ENCODE data around the gene DNAH14.
"Not testable (repeated sequence)": the region's sequence is repeated elsewhere in the genome, so short reads cannot be mapped to it uniquely, and the experiment has no call there.

The DNAH14 gene

GRCh38 chr1:225158291-225158690, 228.8 kb downstream of the DNAH14 start:
- FAIRE-seq: no peak

DNA sequence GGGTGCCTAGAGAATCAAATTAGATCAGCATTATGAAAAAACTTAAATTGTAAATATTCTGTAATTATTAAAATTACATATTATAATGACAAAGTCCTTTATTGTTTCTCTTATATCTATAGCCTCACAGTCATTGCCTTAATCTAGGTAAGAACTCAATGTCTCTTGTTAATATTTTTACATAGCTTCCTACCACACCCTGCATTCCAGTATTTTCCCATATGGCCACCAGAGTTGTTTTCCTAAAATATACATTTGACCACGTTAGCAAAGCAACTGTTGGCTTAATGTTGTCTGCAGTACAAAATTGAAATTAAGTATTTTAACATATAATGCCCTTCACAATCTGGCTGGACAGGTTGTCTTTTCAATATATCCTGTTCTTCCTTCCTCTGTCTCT, 230.3 kb downstream of the DNAH14 start:
- FAIRE-seq: peak; percentile 13

DNA sequence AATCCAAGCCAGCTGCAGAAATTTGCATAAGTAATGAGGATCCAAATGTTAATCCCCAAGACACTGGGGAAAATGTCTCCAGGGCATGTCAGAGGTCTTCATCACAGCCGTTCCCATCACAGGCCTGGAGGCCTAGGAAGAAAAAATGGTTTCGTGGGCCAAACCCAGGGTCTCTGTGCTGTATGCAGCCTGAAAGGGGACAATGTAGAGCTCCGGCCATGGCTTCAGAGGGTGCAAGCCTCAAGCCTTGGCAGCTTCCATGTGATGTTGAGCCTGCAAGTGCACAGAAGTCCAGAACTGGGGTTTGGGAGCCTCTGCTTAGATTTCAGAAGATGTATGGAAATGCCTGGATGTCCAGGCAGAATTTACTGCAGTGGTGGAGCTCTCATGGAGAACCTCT, 247.9 kb downstream of the DNAH14 start:
- not testable (repeated sequence) for FAIRE-seq

DNA sequence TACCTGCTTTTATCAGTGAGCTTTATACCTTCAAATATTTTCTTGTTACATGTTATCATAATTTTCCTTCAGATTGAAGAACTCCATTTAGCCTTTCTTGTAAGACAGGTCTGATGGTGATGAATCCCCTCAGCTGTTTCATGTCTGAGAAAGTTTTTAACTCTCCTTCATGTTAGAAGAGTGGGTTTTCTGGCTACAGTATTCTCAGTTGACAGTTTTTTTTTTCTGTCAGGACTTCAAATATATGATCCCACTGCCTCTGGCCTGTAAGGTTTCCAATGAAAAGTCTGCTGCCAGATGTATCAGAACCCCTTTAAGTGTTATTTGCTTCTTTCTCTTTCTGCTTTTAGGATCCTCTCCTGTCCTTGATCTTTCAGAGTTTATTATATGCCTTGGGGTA, 250.2 kb downstream of the DNAH14 start:
- FAIRE-seq: no peak

DNA sequence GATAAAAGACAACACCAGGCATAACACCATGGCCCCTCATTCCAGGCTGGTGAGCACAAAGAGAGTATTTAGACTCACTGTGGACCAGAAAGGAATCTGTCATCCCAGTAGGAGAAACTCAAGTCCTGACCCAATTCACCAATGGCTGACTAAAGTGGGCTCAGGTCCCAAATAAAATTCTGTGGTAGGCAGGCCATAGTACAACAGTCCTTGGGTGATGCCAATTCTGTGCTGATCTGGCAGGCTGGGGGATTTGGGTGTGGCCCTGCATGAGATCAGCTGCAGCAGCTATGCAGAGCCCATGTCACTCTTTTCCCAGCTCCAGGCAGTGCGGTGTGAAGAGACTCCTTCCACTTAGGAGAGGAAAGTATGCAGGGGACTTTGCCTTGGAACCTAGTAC, 253.2 kb downstream of the DNAH14 start:
- FAIRE-seq: no peak

GRCh38 chr1:225191199-225191753, 261.8 kb downstream of the DNAH14 start:
- no peak for FAIRE-seq

GRCh38 chr1:225201447-225201846, 272.0 kb downstream of the DNAH14 start:
- no peak for FAIRE-seq

GRCh38 chr1:225207791-225208190, 278.3 kb downstream of the DNAH14 start:
- no peak for FAIRE-seq

GRCh38 chr1:225209153-225209552, 279.7 kb downstream of the DNAH14 start:
- FAIRE-seq: no peak

DNA sequence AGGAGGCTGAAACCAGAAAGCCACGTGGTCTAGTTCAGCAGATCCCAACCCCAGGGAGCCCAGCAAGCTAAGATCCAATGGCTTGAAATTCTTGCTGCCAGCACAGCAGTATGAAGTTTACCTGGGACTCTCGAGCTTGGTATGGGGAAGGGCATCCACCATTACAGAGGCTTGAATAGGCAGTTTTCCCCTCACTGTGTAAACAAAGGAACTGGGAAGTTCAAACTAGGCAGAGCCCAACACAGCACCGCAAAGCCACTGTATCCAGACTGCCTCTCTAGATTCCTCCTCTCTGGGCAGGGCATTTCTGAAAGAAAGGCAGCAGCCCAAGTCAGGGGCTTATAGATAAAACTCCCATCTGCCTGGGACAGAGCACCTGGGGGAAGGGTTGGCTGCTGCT, 280.7 kb downstream of the DNAH14 start:
- not testable (repeated sequence) for FAIRE-seq

DNA sequence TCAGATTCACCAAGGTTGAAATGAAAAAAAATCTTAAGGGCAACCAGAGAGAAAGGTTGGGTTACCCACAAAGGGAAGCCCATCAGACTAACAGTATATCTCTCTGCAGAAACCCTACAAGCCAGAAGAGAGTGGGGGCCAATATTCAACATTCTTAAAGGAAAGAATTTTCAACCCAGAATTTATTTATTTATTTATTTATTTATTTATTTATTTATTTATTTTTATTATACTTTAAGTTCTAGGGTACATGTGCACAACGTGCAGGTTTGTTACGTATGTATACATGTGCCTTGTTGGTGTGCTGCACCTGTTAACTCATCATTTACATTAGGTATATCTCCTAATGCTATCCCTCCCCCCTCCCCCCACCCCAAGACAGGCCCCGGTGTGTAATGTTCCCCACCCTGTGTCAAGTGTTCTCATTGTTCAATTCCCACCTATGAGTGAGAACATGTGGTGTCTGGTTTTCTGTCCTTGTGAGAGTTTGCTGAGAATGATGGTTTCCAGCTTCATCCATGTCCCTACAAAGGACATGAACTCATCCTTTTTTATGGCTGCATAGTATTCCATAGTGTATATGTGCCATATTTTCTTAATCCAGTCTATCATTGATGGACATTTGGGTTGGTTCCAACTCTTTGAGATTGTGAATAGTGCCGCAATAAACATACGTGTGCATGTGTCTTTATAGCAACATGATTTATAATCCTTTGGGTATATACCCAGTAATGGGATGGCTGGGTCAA, 282.4 kb downstream of the DNAH14 start:
- not testable (repeated sequence) for FAIRE-seq

DNA sequence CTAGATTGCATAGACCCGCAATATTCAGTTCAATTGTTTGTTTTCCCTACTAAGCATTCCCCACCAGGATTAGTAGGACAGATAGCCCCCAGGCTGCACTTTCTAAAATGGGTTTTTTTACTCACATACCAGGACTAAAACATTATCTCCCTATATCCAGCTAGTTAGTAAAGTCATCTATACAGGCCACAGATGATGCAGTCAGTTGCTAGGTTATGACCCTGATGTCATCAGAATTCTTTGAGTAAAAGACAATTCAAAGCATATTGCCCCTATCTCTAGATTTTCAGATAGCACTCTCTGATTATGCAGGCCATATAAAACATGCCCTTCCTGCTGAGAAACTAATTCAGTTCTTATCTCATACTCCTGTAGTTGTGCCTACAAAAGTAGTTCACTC, 294.8 kb downstream of the DNAH14 start:
- no peak for FAIRE-seq

GRCh38 chr1:225225681-225226080, 296.2 kb downstream of the DNAH14 start:
- no peak for FAIRE-seq

GRCh38 chr1:225228871-225229303, 299.4 kb downstream of the DNAH14 start:
- FAIRE-seq: no peak

GRCh38 chr1:225229429-225229828, 300.0 kb downstream of the DNAH14 start:
- not testable (repeated sequence) for FAIRE-seq

- FAIRE-seq: no peak
Observed at GRCh38 chr1:225230483-225230882, 301.0 kb downstream of the DNAH14 start.

DNA sequence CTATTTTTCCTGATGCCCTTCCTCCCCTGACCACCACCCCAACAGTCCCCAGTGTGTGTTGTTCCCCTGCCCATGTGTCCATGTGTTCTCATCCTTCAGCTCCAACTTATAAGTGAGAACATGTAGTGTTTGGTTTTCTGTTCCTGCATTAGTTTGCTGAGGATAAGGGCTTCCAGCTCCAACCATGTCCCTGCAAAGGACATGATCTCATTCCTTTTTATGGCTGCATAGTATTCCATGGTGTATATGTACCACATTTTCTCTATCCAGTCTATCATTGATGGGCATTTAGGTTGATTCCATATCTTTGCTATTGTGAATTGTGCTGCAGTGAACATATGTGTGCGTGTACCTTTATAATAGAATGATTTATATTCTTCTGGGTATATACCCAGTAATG, 303.5 kb downstream of the DNAH14 start:
- FAIRE-seq: not testable (repeated sequence)

- no peak for FAIRE-seq
Observed at GRCh38 chr1:225242611-225243010, 313.1 kb downstream of the DNAH14 start.

- FAIRE-seq: no peak
Observed at GRCh38 chr1:225250432-225250831, 321.0 kb downstream of the DNAH14 start.

- FAIRE-seq: no peak
Observed at GRCh38 chr1:225253173-225253572, 323.7 kb downstream of the DNAH14 start.

DNA sequence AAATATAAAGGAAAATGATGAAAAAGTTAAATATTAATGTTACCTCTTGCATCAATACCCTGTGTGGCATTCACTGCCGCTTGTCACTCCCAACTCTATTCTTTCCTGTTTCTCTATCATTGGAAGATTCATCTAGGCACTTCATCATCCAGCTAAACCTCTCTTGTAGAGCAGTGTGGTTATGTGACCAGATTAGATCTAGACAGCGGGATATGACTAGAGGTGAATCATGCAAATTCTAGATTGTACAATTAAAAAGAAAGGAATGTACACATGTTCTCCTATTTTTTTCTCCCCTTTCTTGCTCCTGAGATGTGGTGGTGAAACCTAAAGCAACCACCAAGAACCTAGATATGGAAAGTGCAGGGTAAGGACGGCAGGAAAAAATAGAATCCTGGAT, 324.3 kb downstream of the DNAH14 start:
- FAIRE-seq: no peak

DNA sequence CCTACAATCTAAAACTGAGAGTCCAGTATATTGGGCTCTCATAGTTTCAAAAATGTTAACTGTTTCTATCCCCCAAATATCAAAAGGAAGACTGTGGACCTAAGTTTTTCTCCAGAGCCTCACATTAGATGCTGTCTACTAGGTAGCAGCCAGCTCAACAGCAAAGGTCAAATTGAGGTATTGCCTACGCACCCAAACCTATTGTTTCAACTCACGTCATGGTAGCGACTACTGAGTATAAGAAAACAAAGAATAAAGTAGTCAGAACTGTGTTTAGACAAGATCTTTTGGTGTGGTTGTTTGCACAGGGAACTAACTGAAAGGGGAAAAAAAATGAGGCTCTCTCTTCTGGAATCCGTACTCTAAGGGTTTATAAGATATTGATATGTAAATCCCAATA, 325.2 kb downstream of the DNAH14 start:
- no peak for FAIRE-seq

- FAIRE-seq: no peak
Observed at GRCh38 chr1:225257081-225257480, 327.6 kb downstream of the DNAH14 start.

DNA sequence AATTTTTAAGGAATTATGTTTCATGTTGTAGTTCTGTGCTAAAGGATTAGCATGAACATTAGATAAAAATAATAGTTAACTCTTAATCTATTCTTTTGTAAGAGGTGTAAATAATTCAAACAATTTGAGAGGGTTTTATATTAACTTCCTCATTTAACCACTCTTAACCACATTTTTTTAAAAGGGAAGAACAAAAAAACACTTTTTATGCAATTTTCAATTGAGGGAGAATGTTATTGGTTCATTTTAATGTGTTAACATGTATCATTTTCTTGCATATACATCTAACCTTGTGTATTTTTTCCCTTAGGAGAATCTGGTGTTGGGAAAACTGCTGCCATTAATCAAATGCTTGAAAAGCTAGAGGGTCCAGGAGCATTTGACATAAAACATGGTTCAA, 329.3 kb downstream of the DNAH14 start:
- no peak for FAIRE-seq

DNA sequence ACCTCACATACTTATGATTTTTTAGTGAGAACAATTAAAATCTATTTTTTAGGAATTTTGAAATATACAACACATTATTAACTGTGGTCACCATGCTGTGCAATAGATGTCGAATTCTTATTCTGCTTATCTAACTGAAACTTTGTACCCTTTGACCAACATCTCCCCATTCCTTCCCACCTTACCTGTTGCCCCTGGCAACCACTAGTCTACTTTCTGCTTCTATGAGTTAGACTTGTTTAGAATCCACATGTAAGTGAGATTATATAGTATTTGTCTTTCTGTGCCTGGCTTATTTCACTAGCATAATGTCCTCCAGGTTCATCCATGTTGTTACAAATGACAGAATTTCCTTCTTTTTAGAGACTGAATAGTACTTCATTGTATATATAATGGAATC, 330.1 kb downstream of the DNAH14 start:
- no peak for FAIRE-seq

All from islet of Langerhans (tissue), 1 donor.